GM12892 (cell line): ENCODE results near the gene KCNK7.

Experiments used
- POLR2A ChIP-seq: IDR thresholded peaks from 2 replicates; pipeline ENCODE4 v1.6.1; 2011; ENCODE audit warnings: low read depth, low read length, control low read depth
- POLR2AphosphoS5 ChIP-seq: IDR thresholded peaks from 2 replicates; pipeline ENCODE4 v1.6.1; 2011; ENCODE audit warnings: low read depth, low read length, control low read depth
- TAF1 ChIP-seq: IDR thresholded peaks from 2 replicates; pipeline ENCODE4 v1.6.1; 2011; ENCODE audit warnings: low read depth, mild to moderate bottlenecking, control low read depth, low read length, borderline replicate concordance

GRCh38 chr11:65558930-65559509 lies 36.6 kb downstream of the KCNK7 start:
- TF ChIP-seq POLR2A (no peak), POLR2AphosphoS5 (no peak), TAF1 (no peak)
